Adrenal gland (tissue), 5 donors: Measurements from ENCODE around the gene DOCK7.

ENCODE experiments used
- CTCF ChIP-seq, 6 experiments: fragments of 450-650 bp in 4 of 6; fragments of 200-600 bp in 2 of 6; sonication (generic) in 1 of 6; IDR thresholded peaks; 1 replicate in 5 of 6; 2 replicates in 1 of 6; pipeline versions ENCODE4 v1.5.1 to v1.8.0; 2016 to 2021; ENCODE audit warnings: antibody characterized with exemption in 6 of 6, mild to moderate bottlenecking in 2 of 6, moderate library complexity in 1 of 6
- POLR2A ChIP-seq, 2 donors: fragments of 450-650 bp; IDR thresholded peaks; one replicate each; pipeline ENCODE4 v1.6.1; 2017; ENCODE audit warnings: antibody characterized with exemption in 2 of 2, mild to moderate bottlenecking in 2 of 2, moderate library complexity in 1 of 2
- donor health status: DM: no; HTN: no; CAD: no.

DNA sequence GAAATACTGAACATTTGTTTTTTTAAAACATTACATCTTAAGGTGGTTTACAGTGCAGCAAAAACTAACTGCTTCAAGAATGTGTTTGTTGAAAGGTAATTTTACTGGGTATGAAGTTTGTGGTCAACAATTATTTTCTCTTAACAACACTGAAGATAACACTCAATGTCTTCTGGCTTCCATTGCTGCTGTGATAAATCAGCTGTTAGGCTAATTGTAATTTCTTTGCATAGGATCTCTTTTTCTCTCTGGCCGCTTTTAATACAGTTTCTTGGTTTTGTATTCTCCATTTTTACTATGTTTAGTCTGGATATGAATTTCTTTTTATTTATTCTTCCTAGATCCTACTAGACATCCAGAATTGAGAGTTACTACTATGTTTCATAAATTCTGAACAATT is 44.9 kb downstream of the DOCK7 start:
- TF ChIP-seq POLR2A (IDR thresholded peaks at IDR 0.05) (no peak), CTCF (IDR thresholded peaks at IDR 0.05) (no peak)
